Erythroblast (primary cell): ENCODE results near the gene GTPBP6.

Experiments
- GATA1 ChIP-seq: IDR thresholded peaks from 2 replicates; pipeline ENCODE4 v1.6.1; 2011; ENCODE audit warnings: low read depth, mild to moderate bottlenecking, control low read depth, low read length, moderate library complexity
- POLR2A ChIP-seq: IDR thresholded peaks from 2 replicates; pipeline ENCODE4 v1.6.1; 2011; ENCODE audit warnings: mild to moderate bottlenecking, low read length

GRCh38 chrX:332916-333610 lies 14.5 kb upstream of the GTPBP6 start:
- TF ChIP-seq POLR2A (no peak), GATA1 (no peak)
